Measurements from ENCODE around the gene TRIM8. TPM values are rescaled to one million over a fixed set of nuclear protein-coding genes. Genes with fewer than 3 reads are reported as not detected.

TRIM8 gene
- total RNA-seq, 1 experiment from 2014 or later = 37.0 TPM

DNA sequence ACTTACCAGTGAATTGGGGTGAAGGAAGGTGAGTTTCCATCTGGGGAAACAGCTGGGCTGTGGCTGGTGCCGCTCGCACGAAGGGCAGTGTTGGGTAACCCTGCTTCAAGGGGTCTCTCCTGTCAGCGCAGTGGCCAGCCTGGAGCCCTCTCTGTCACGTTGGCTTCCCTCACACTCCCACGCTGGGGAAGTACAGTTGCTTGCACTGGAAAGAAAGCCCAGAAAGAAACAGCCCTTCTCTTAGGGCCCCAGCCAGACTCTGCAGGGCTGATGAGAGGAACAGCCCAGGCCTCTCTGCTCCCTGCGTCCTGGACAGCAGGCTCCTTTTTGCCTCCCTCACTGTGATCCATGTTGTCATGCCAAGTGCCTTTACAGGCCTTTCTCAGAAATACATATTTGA lies 40.3 kb upstream of the TRIM8 start:
- Histone ChIP-seq H3K14ac (ENCODE audit: insufficient read depth, low read length) (no peak overlapping the region), H3K23me2 (ENCODE audit: insufficient read length, low read depth, low read length, poor library complexity, severe bottlenecking) (no peaks in the 10 kb centered on the region), H3K4me1 (ENCODE audit: insufficient read depth, low read length) (no peaks in the 10 kb centered on the region), H3K23ac (ENCODE audit: insufficient read length, low read depth, low read length) (no peak overlapping the region), H4K5ac (ENCODE audit: insufficient read length, low read depth, low read length) (no peak overlapping the region), H3T11ph (ENCODE audit: low read length) (no peak overlapping the region), H3K18ac (ENCODE audit: insufficient read length, low read depth, low read length) (no peak overlapping the region), H3K27me3 (ENCODE audit: insufficient read depth, low read length) (no peaks in the 10 kb centered on the region), H2AFZ (ENCODE audit: low read length) (no peak overlapping the region), H3K79me1 (ENCODE audit: insufficient read depth, low read depth, low read length, poor library complexity, severe bottlenecking) (no peaks in the 10 kb centered on the region), H2BK12ac (ENCODE audit: insufficient read length, low read depth, low read length) (no peak overlapping the region), H2AK5ac (ENCODE audit: insufficient read length, low read length) (no peak overlapping the region), H3K4ac (ENCODE audit: low read depth, low read length) (no peak overlapping the region), H3K56ac (ENCODE audit: insufficient read length, low read depth, low read length) (no peak overlapping the region), H4K8ac (replicated peaks; ENCODE audit: insufficient read length, low read depth, low read length) (no peak overlapping the region), H2BK5ac (ENCODE audit: insufficient read length, low read length) (no peak overlapping the region), H3K27ac (ENCODE audit: insufficient read length, low read depth, low read length) (no peak overlapping the region), H2BK120ac (ENCODE audit: low read depth, low read length, poor library complexity, severe bottlenecking) (no peak overlapping the region), H2BK20ac (ENCODE audit: low read depth, low read length, poor library complexity, severe bottlenecking) (no peak overlapping the region), H2BK15ac (ENCODE audit: low read depth, low read length) (no peak overlapping the region), H4K91ac (ENCODE audit: insufficient read length, low read depth, low read length) (no peak overlapping the region), H3K4me2 (ENCODE audit: insufficient read depth, insufficient read length, low read length) (no peak overlapping the region), H3K9ac (ENCODE audit: extremely low read depth, insufficient read length, low read length) (no peak overlapping the region), H3K79me2 (ENCODE audit: insufficient read depth, low read length) (no peaks in the 10 kb centered on the region), H4K20me1 (ENCODE audit: control insufficient read depth, insufficient read depth, insufficient read length) (no peaks in the 10 kb centered on the region), H3K9me3 (ENCODE audit: control insufficient read depth, low read depth, low read length) (no peaks in the 10 kb centered on the region)
- TF ChIP-seq, protein P1, sequence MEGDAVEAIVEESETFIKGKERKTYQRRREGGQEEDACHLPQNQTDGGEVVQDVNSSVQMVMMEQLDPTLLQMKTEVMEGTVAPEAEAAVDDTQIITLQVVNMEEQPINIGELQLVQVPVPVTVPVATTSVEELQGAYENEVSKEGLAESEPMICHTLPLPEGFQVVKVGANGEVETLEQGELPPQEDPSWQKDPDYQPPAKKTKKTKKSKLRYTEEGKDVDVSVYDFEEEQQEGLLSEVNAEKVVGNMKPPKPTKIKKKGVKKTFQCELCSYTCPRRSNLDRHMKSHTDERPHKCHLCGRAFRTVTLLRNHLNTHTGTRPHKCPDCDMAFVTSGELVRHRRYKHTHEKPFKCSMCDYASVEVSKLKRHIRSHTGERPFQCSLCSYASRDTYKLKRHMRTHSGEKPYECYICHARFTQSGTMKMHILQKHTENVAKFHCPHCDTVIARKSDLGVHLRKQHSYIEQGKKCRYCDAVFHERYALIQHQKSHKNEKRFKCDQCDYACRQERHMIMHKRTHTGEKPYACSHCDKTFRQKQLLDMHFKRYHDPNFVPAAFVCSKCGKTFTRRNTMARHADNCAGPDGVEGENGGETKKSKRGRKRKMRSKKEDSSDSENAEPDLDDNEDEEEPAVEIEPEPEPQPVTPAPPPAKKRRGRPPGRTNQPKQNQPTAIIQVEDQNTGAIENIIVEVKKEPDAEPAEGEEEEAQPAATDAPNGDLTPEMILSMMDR (conservative IDR thresholded peaks at IDR 0.05) = no peak
- Mint-ChIP-seq H3K27ac (no peak overlapping the region), H3K4me1 (peaks cover 0 to 4% of the 10 kb centered on the region in 2 experiments; a peak in 2 of 4 replicates), H3K36me3 (ENCODE audit: insufficient read depth in 1 of 3, low read depth in 3 of 3) (peaks cover 0 to 7% (median 5%) of the 10 kb centered on the region in 3 experiments; a peak in 3 of 7 replicates), H3K9me3 (no peaks in the 10 kb centered on the region), H3K4me3 (no peak overlapping the region), H3K27me3 (ENCODE audit: low read depth) (no peaks in the 10 kb centered on the region)
- WGBS (ENCODE audit: extremely low coverage, insufficient read length, low lambda C conversion rate) = no CpG with 5 or more reads among the region's 7 CpGs
- no peak for DNase-seq

All from H9 (cell line).